ENCODE results near the gene RAB17. TPM values are rescaled to one million over a fixed set of nuclear protein-coding genes. Genes with fewer than 3 reads are reported as not detected.

The RAB17 gene
- total RNA-seq, 2 experiments from 2014 or later, result not detected

DNA sequence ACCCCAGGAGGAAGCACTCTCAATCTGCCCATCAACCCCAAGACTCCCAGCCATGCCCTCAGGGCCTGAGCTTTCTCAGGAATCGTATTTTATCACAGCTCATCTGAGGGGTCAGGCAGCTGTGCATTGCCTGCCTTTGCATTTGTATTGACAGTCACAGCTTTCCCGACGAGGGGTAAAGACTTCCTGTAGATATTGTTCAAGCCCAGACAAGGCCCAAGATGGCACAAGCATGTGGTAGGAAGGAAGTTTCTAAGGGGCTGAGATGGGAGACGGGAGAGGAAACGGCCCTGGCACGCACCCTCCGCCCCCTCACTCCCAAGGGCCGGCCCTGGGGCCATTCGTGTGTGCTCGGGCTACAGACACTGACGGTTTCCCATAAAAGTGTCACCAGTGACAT lies 58.4 kb downstream of the RAB17 start:
- H3K9me3 Mint-ChIP-seq, result no peaks in the 10 kb centered on the region
- no peaks in the 10 kb centered on the region for H3K27me3 Mint-ChIP-seq
- ATAC-seq (ENCODE audit: low read depth), result no peak
- H3K27ac Mint-ChIP-seq, result no peak overlapping the region
- no peak for DNase-seq
- POLR2A ChIA-PET, result no interaction called here
- no peak overlapping the region for H3K4me3 Mint-ChIP-seq
- no peaks in the 10 kb centered on the region for H3K4me1 Mint-ChIP-seq
- H3K36me3 Mint-ChIP-seq, result no peaks in the 10 kb centered on the region

DNA sequence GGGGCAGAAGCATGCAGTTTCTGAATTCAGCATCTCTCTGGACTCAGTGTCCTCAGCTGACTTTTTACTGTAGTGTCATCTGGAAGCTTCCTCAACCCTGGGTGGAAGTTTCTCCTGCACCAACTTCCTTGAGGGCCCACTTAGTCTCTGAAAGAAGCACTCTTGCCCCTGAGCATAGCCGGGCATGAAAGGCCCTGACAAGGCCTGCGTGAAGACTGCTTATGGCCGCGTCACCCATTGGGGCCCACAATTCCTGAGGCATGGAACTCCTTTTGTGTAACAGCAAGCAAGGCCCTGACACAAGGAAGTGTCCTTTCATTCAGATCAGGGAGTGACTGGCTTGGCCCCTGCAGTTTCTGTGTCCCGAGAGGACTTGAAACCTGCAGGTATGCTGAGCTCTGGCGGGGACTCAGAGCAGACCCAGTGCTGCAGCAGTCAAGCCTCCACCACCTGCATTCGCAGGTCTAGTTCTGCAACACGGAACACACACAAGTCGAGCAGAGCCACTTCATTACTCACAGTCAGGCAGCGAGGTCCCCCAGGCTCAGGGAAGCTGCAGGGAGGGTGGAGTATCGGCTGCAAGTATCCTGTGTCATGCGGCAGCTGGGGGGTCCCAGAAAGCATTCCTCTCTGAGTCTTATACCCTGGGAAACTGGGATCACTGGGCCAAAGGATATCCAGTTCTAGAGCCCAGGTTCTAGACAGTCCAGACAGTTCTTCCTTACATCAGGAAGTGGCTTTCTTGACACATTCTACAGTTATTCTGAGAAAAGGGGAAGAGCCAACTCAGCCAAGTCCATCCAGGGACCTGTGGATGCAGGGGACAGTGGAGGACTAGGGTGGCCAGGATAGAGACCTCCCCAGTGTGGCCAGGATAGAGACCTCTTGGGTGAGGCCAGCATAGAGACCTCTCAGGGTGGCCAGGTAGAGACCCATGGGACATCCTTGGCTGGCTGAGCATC lies 59.8 kb downstream of the RAB17 start:
- Mint-ChIP-seq H3K4me3 (no peak overlapping the region), H3K27me3 (no peaks in the 10 kb centered on the region), H3K27ac (no peak overlapping the region), H3K4me1 (no peaks in the 10 kb centered on the region), H3K36me3 (no peaks in the 10 kb centered on the region), H3K9me3 (no peaks in the 10 kb centered on the region)
- ATAC-seq (ENCODE audit: low read depth) (no peak), DNase-seq (no peak)
- POLR2A ChIA-PET, result no interaction called here

DNA sequence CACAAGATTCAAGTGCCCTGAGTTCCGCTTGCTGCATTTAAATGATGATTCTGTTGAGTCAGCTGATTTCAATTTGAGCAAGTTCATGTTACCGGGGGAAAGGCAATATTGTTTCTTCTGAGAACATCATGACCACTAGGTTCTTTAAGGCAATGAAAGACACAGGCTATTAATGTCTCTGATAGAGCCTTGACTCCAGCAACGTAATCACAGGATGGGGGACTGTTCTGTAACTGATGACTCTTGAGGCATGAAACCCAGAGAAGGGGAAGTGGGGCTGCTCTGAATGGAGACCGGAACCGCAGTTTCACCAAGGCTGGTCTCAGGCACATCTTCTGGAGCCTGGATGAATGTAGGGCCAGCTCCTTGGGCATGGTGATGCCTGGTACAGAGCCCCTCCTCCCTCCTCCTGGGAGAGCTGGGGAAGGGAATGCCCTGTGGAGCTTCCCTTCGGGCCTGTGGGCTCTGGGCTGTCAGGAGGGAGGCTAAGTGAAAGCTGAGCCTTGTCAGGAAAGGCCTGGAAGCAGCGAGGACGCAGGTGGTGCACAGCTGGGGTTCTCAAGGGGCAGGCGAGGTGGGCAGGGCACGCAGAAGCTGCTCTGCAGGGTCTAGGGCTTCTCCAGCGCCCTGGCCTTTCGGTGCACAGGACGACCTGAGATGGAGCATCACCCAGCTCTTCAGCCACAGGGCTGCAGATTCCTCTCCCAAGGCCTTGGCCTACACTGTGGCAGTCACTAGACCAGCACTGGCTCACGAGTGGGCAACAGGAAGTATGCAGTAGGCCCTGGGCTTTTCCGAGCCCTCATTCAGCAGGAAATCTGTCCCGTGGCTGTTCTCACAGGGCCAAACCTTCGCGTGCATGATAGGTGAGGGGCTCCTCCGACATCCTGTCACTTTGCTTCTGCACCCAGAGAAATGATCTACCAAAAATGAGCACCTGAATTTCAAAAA lies 60.8 kb downstream of the RAB17 start:
- H3K9me3 Mint-ChIP-seq, result no peaks in the 10 kb centered on the region
- no peaks in the 10 kb centered on the region for H3K27me3 Mint-ChIP-seq
- no peaks in the 10 kb centered on the region for H3K36me3 Mint-ChIP-seq
- POLR2A ChIA-PET, result no interaction called here
- ATAC-seq (ENCODE audit: low read depth) (no peak), DNase-seq (no peak)
- H3K4me1 Mint-ChIP-seq, result no peaks in the 10 kb centered on the region
- no peak overlapping the region for H3K27ac Mint-ChIP-seq
- no peak overlapping the region for H3K4me3 Mint-ChIP-seq

DNA sequence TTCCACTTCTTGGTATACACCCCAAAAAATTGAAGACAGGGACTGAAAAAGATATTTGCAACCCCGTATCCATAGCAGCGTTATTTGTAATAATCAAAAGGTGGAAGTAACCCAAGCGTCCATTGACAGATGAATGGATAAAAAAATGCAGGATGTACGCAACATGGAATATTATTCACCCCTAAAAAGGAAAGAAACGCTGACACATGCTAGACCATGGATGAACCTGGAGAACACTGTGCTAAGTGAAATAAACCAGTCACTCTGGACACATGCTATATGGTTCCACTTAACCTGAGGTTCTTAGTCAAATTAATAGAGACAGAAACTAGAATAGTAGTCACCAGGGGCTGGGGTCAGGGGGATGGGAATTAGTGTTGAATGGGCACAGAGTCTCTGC lies 62.8 kb downstream of the RAB17 start:
- POLR2A ChIA-PET, result no interaction called here
- Mint-ChIP-seq H3K36me3 (no peaks in the 10 kb centered on the region), H3K27ac (no peak overlapping the region), H3K9me3 (no peaks in the 10 kb centered on the region), H3K4me3 (no peak overlapping the region), H3K4me1 (no peaks in the 10 kb centered on the region), H3K27me3 (no peaks in the 10 kb centered on the region)
- DNase-seq (no peak), ATAC-seq (ENCODE audit: low read depth) (no peak)

DNA sequence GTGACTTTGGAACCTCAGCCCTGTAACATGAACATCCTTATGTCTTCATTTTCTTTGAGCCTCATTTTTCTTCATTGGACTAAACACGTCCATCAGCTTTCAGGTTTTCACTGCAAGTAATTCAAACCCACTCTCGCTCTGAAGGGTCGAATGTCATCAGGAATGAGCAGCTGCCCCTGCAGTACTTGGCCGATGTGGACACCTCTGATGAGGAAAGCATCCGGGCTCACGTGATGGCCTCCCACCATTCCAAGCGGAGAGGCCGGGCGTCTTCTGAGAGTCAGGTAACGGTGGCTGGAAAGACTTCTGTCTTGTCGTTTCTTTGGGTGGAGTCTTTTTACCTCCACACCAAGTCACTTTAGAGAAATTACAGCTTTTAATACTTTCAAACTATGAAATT lies 63.3 kb downstream of the RAB17 start:
- ATAC-seq (ENCODE audit: low read depth) (no peak), DNase-seq (no peak)
- no peak overlapping the region for H3K4me3 Mint-ChIP-seq
- H3K36me3 Mint-ChIP-seq, result no peaks in the 10 kb centered on the region
- H3K9me3 Mint-ChIP-seq, result no peaks in the 10 kb centered on the region
- no peaks in the 10 kb centered on the region for H3K27me3 Mint-ChIP-seq
- POLR2A ChIA-PET, result no interaction called here
- H3K4me1 Mint-ChIP-seq, result no peaks in the 10 kb centered on the region
- no peak overlapping the region for H3K27ac Mint-ChIP-seq

DNA sequence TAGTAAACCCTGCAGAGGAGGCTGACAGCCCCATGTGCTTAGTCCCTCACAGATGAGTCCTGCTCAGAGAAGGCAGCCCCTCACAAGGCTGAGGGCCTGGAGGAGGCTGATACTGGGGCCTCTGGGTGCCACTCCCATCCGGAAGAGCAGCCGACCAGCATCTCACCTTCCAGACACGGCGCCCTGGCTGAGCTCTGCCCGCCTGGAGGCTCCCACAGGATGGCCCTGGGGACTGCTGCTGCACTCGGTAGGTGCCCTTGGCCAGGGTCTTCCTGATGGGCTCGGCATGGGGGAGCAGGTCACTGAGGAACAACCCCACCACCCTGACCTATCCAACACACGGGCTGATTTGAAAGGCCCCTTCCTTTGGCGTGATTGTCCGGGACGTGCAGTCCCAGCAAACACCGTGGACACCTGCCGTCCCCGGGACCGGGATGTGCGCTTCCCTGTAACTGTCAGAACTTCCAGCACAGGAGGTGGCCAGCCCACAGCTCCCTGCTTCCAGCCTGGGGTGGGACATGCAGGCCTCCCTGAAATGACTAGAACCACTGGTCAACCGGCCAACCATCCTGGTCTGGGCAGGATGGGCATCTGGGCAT lies 64.9 kb downstream of the RAB17 start:
- DNase-seq, result no peak
- POLR2A ChIA-PET, result no interaction called here
- ATAC-seq (ENCODE audit: low read depth), result no peak
- Mint-ChIP-seq H3K27ac (no peak overlapping the region), H3K9me3 (no peaks in the 10 kb centered on the region), H3K36me3 (no peaks in the 10 kb centered on the region), H3K27me3 (no peaks in the 10 kb centered on the region), H3K4me3 (no peak overlapping the region), H3K4me1 (no peaks in the 10 kb centered on the region)

DNA sequence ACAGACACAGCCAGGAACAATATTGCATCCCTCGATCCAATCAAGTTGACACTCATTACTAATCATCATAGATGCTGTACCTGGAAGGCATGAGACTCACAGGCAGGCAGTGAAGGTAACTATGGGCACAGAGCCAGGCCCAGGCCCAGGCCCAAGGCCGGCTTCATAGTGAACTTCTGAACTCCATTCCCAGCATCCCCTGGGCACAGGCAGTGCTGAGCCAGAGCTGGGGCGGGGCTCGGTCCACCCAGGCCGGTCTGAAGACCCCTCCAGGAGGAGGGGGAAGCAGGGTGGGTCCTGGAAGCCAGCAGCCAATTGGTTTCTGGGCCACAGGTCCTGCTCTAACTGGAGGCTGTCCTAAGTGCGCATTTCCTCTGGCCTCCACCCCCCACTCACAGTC lies 65.9 kb downstream of the RAB17 start:
- no peaks in the 10 kb centered on the region for H3K4me1 Mint-ChIP-seq
- H3K9me3 Mint-ChIP-seq, result no peaks in the 10 kb centered on the region
- DNase-seq (no peak), ATAC-seq (ENCODE audit: low read depth) (no peak)
- no peaks in the 10 kb centered on the region for H3K36me3 Mint-ChIP-seq
- POLR2A ChIA-PET, result no interaction called here
- H3K4me3 Mint-ChIP-seq, result no peak overlapping the region
- H3K27me3 Mint-ChIP-seq, result no peaks in the 10 kb centered on the region
- H3K27ac Mint-ChIP-seq, result no peak overlapping the region

Other genes starting within 250 kb of the RAB17 start
- gene COL6A3, start 176.6 kb downstream of the RAB17 start, total RNA-seq, result under 1 TPM; 0.19 to 0.45 TPM
- not detected for gene MLPH, start 103.5 kb downstream of the RAB17 start, total RNA-seq
- gene PRLH, start 24.2 kb downstream of the RAB17 start, total RNA-seq, result not detected
- 100 to 1,000 TPM; 158 to 164 TPM for gene LRRFIP1, start 36.9 kb upstream of the RAB17 start, total RNA-seq
- gene RBM44, start 208.0 kb upstream of the RAB17 start, total RNA-seq, result 1 to 10 TPM; 1.1 to 1.2 TPM